ENCODE data around the gene SBF2.
A peak's percentile ranks its signal among the peaks of the same experiment; 100 is the strongest.

SBF2 gene

GRCh38 chr11:9982796-9983579, 311.0 kb downstream of the SBF2 start:
- TF ChIP-seq CTCF (conservative IDR thresholded peaks at IDR 0.05): no peak
- TF ChIP-seq ZFX (IDR thresholded peaks at IDR 0.05): no peak
- no peak overlapping the region; the same call in 1 of the 2 replicates for H3K27ac ChIP-seq

- TF ChIP-seq ZFX (IDR thresholded peaks at IDR 0.05): no peak
- TF ChIP-seq CTCF (conservative IDR thresholded peaks at IDR 0.05): no peak
- H3K27ac ChIP-seq: no peak overlapping the region
Measured at GRCh38 chr11:9982127-9982795, 311.8 kb downstream of the SBF2 start.

GRCh38 chr11:9980931-9981330, 313.1 kb downstream of the SBF2 start:
- TF ChIP-seq ZFX (IDR thresholded peaks at IDR 0.05): no peak
- H3K27ac ChIP-seq: no peak overlapping the region

GRCh38 chr11:9977554-9977953, 316.5 kb downstream of the SBF2 start:
- no peak overlapping the region for H3K27ac ChIP-seq
- no peak for TF ChIP-seq ZFX (IDR thresholded peaks at IDR 0.05)

- TF ChIP-seq CTCF (conservative IDR thresholded peaks at IDR 0.05): no peak
- no peak for TF ChIP-seq ZFX (IDR thresholded peaks at IDR 0.05)
- H3K27ac ChIP-seq: no peak overlapping the region
Measured at GRCh38 chr11:9974375-9974774, 319.6 kb downstream of the SBF2 start.

- no peak for TF ChIP-seq ZFX (IDR thresholded peaks at IDR 0.05)
- no peak for TF ChIP-seq CTCF (conservative IDR thresholded peaks at IDR 0.05)
Measured at GRCh38 chr11:9973921-9974320, 320.1 kb downstream of the SBF2 start.

GRCh38 chr11:9972989-9973388, 321.0 kb downstream of the SBF2 start:
- no peak for TF ChIP-seq ZFX (IDR thresholded peaks at IDR 0.05)
- TF ChIP-seq CTCF (conservative IDR thresholded peaks at IDR 0.05): peak; percentile 90
- H3K27ac ChIP-seq: no peak overlapping the region

More at GRCh38 chr11:9973921-9974320, 320.1 kb downstream of the SBF2 start:
- H3K27ac ChIP-seq: no peak overlapping the region

GRCh38 chr11:9971894-9972293, 322.1 kb downstream of the SBF2 start:
- TF ChIP-seq CTCF (conservative IDR thresholded peaks at IDR 0.05) (no peak), ZFX (IDR thresholded peaks at IDR 0.05) (no peak)
- H3K27ac ChIP-seq: no peak overlapping the region

Measured in C4-2B (cell line).